HEK293 (cell line): ENCODE results near the gene DSTN.

ENCODE experiments used
- KLF16 ChIP-seq: fragments of 450-650 bp; formaldehyde crosslinking; IDR thresholded peaks from 2 replicates; pipeline ENCODE4 v1.5.1; 2017; ENCODE audit warnings: missing biosample characterization, missing genetic modification characterization
- ZBTB21 ChIP-seq: fragments of 450-650 bp; formaldehyde crosslinking; IDR thresholded peaks from 2 replicates; pipeline ENCODE4 v1.5.1; 2017; ENCODE audit warnings: missing biosample characterization, missing genetic modification characterization
- ZFHX2 ChIP-seq: fragments of 450-650 bp; formaldehyde crosslinking; conservative IDR thresholded peaks from 2 replicates; pipeline ENCODE4 v1.5.1; 2016; ENCODE audit warnings: missing biosample characterization, missing genetic modification characterization
- ZNF341 ChIP-seq: fragments of 450-650 bp; formaldehyde crosslinking; IDR thresholded peaks from 2 replicates; pipeline ENCODE4; 2016; ENCODE audit warnings: low read depth, missing biosample characterization, missing genetic modification characterization
- TF ChIP-seq, protein P1 (sequence below): fragments of 450-650 bp; formaldehyde crosslinking; IDR thresholded peaks from 2 replicates; pipeline ENCODE4 v1.5.1; 2016; ENCODE audit warnings: missing biosample characterization, missing genetic modification characterization

DNA sequence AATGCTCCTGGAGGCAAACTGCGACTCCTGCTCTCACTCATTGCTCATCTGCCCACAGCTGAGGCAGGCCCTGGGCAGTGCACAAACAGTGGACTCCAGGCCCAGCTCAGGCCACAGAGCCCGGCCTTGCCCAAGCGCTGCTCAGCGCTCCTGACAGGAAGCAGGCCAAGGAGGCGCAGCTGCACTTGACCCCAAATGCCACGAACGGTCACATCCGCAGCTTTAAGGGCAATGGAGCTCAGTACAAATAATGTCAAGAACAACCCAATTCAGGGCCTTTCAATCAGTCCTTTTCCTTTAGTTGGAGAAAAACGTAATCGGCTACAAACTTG lies 78.4 kb downstream of the DSTN start:
- TF ChIP-seq, protein P1, sequence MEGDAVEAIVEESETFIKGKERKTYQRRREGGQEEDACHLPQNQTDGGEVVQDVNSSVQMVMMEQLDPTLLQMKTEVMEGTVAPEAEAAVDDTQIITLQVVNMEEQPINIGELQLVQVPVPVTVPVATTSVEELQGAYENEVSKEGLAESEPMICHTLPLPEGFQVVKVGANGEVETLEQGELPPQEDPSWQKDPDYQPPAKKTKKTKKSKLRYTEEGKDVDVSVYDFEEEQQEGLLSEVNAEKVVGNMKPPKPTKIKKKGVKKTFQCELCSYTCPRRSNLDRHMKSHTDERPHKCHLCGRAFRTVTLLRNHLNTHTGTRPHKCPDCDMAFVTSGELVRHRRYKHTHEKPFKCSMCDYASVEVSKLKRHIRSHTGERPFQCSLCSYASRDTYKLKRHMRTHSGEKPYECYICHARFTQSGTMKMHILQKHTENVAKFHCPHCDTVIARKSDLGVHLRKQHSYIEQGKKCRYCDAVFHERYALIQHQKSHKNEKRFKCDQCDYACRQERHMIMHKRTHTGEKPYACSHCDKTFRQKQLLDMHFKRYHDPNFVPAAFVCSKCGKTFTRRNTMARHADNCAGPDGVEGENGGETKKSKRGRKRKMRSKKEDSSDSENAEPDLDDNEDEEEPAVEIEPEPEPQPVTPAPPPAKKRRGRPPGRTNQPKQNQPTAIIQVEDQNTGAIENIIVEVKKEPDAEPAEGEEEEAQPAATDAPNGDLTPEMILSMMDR, result no peak
- TF ChIP-seq KLF16 (tag by site-specific recombination) (no peak), ZFHX2 (tag by site-specific recombination) (no peak), ZNF341 (tag by site-specific recombination) (no peak), ZBTB21 (tag by site-specific recombination) (no peak)
